RCC 7860 (cell line): ENCODE measurements around the gene FOXD4L1.
"Not testable (repeated sequence)": the region's sequence is repeated elsewhere in the genome, so short reads cannot be mapped to it uniquely, and the experiment has no call there.

ENCODE experiments used
- DNase-seq: peaks from one replicate; pipeline ENCODE4 v3.0.0-alpha.2; 2015; ENCODE audit warnings: low spot score
- FAIRE-seq: peaks from 2 replicates; lab custom pipeline; 2012; peaks lifted over from hg19 to GRCh38; lab: Jason Lieb, UNC

Gene FOXD4L1

GRCh38 chr2:113498365-113498764 lies at the start of gene FOXD4L1:
TSS of gene FOXD4L1 (plus strand) at chr2:113498665. CDS start at chr2:113499257, 592 bp downstream.
- FAIRE-seq, DNase-seq: not testable (repeated sequence)

- FAIRE-seq = not testable (repeated sequence)
Observed at GRCh38 chr2:113465770-113466169, 32.7 kb upstream of the FOXD4L1 start.

DNA sequence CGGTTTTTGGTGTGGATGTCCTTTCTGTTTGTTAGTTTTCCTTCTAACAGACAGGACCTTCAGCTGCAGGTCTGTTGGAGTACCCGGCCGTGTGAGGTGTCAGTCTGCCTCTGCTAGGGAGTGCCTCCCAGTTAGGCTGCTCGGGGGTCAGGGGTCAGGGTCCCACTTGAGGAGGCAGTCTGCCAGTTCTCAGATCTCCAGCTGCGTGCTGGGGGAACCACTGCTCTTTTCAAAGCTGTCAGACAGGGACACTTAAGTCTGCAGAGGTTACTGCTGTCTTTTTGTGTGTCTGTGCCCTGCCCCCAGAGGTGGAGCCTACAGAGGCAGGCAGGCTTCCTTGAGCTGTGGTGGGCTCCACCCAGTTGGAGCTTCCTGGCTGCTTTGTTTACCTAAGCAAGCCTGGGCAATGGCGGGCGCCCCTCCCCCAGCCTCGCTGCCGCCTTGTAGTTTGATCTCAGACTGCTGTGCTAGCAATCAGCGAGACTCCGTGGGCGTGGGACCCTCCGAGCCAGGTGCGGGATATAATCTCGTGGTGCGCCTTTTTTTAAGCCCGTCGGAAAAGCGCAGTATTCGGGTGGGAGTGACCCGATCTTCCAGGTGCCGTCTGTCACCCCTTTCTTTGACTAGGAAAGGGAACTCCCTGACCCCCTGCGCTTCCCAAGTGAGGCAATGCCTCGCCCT lies 21.6 kb upstream of the FOXD4L1 start:
- FAIRE-seq, DNase-seq: not testable (repeated sequence)

More at GRCh38 chr2:113465770-113466169, 32.7 kb upstream of the FOXD4L1 start:
- not testable (repeated sequence) for DNase-seq

- DNase-seq, FAIRE-seq: not testable (repeated sequence)
Observed at GRCh38 chr2:113496527-113496926, 1.9 kb upstream of the FOXD4L1 start.

- FAIRE-seq, DNase-seq: not testable (repeated sequence)
Observed at GRCh38 chr2:113499019-113499885, 787 bp downstream of the FOXD4L1 start.

DNA sequence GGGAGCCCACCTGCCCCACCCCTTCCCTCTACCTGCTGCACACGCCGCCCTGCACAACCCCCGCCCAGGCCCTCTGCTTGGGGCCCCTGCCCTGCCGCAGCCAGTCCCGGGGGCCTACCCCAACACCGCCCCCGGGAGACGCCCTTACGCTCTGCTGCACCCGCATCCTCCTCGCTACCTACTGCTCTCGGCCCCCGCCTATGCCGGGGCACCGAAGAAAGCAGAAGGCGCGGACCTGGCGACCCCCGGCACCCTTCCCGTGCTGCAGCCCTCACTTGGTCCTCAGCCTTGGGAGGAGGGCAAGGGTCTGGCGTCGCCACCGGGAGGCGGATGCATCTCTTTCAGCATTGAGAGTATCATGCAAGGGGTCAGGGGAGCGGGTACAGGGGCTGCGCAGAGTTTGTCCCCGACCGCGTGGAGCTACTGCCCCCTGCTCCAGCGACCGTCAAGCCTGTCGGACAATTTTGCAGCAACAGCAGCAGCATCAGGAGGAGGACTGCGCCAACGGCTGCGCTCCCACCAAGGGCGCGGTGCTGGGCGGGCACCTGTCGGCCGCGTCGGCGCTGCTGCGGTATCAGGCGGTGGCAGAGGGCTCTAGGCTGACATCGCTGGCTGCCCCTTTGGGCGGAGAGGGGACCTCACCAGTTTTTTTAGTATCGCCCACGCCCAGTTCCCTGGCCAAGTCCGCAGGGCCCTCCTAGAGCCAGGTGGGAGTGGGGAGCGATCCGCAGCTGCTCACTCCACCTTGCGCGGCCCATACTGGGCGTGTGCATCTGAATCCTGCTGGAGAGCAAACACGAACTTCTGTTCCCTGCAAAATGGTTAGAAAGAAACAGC lies 1.6 kb downstream of the FOXD4L1 start:
- DNase-seq, FAIRE-seq: not testable (repeated sequence)

GRCh38 chr2:113500723-113501038 lies 2.2 kb downstream of the FOXD4L1 start:
- not testable (repeated sequence) for DNase-seq, FAIRE-seq

DNA sequence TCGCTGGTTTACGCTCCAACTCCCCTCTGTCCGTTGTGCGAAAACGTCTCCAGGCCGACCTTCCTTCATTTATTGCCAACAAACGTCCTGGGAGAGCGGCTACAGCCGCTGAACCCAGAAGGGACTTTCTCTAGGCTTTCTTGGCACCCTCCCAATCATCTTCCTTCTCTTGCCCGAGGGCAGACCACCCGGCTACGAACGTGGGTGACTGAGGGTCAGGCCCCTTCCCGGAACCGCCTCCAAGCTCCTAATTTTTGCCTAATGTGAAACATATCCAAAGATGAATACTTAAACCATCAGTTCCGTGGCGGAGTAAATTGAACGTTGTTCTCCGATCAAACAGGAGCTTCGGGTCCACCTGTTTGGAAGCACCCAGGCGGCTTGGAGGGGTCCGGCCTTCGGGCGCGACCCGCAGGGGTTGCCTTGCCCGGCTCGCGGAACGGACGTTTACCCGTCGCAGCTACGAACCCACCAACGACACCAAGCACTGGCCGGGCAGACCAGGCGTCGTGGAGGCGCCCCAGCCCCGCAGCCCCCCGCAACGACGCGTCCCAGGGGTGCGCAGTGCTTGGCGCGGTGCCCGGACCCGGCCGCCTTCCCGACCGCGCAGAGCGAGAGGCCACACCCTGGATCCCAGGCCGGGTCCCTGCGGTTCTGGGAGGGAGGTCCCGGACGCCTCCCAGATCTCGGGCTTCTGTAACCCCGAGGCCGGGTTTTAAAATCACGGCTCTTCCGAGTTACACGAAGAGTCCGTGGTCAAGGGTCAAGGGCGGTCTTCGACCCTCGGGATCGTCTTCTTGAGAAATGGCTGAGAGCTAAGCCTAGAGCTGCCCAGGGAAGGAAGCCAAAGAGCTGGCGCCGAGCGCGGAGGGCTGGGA lies 4.0 kb downstream of the FOXD4L1 start:
- not testable (repeated sequence) for DNase-seq, FAIRE-seq

- FAIRE-seq = not testable (repeated sequence)
Observed at GRCh38 chr2:113503094-113504042, 4.9 kb downstream of the FOXD4L1 start.

DNA sequence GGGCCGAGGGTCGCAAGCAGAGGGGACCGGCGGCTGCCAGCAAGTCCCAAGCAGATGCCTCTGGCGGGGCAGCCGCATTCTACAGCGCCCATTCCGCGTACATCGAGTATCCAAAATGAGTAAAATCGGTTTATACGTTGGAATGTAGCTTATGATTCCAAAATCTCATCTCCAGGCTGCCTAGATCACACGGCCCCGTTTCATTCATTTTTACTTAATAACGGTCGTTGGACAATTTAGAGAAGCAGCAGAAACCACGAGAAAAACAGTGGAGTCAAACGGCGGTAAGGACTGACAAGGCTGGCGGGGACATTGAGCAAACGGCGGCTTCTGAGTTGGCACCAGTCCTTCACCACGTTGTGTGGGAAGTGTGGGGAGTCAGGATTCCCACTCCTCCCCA lies 5.6 kb downstream of the FOXD4L1 start:
- DNase-seq, FAIRE-seq: not testable (repeated sequence)

More at GRCh38 chr2:113503094-113504042, 4.9 kb downstream of the FOXD4L1 start:
- DNase-seq = not testable (repeated sequence)

DNA sequence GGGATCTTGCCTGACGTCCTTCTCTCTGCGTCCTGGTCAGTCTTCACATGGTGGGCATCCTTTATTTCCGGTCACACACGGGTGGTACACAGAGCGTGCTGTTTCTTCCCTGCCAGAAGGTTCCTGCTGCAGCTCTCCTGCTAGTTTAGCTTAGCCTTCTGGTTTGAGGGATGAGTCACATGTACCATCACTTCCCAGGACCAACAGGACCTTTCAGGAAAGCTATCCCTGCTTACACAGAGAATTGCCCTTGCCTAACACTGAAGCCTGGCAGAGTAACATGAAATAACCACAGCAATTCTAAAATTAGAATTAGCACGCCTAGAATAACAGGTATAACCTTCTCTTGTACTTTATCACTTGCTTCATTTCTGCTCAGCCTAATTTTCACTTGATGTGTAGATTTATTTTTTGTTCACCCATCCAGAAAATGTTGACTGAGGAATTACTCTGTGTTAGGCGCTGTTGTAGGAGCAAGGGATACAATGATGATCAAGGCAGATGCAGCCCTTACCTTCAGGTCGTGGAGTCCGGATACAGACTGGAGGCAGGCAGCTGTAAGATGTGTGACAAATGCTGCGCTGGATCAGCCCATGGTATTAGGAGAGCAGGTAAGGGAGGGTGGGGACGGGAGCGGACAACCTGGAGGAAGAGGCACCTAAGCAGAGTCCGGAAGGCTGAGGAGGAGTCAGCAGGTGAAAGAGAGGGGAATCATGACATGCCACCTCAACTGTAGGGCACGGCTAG lies 9.1 kb downstream of the FOXD4L1 start:
- not testable (repeated sequence) for FAIRE-seq, DNase-seq

GRCh38 chr2:113508187-113508586 lies 9.7 kb downstream of the FOXD4L1 start:
- not testable (repeated sequence) for DNase-seq, FAIRE-seq

DNA sequence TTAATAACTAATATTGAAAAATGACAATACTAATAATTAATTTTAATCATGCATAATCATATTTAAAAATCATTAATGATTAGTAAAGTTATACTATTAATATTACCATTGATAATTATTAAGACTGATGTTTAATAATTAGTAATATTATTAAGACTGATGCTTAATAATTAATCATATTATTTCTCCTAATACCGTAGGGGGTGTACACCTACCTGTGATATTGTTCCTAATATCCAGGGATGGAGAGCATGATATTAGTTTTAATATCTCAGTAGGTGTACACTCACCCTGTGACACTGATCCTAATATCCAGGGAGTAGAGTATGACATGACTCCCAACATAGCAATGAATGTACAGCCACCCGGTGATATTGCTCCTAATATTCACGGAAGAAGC lies 12.4 kb downstream of the FOXD4L1 start:
- FAIRE-seq = peak; percentile 63
- not testable (repeated sequence) for DNase-seq

GRCh38 chr2:113511859-113512258 lies 13.4 kb downstream of the FOXD4L1 start:
- FAIRE-seq, DNase-seq: not testable (repeated sequence)

GRCh38 chr2:113515457-113515856 lies 17.0 kb downstream of the FOXD4L1 start:
- FAIRE-seq, DNase-seq: not testable (repeated sequence)

DNA sequence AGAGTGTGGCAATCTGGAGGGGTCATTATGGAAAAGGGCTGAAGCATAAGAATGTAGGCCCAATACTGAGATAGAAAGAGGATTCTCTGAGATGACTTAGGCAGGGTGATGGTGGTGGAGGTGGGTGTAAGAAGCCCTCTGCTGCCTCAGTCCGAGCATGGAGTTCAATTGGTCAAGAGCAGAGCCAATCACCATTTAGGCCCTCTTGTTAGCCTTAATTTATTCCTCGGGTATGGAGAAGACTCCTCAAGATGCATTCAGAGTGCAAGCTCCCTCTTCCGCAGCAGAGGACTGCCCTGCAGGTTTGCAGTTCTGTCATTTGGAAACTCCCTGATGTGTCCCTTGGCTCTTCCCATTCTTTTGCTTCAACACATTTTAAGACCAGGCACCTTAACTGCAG lies 17.5 kb downstream of the FOXD4L1 start:
- not testable (repeated sequence) for DNase-seq, FAIRE-seq

- not testable (repeated sequence) for FAIRE-seq, DNase-seq
Observed at GRCh38 chr2:113517025-113517424, 18.6 kb downstream of the FOXD4L1 start.

DNA sequence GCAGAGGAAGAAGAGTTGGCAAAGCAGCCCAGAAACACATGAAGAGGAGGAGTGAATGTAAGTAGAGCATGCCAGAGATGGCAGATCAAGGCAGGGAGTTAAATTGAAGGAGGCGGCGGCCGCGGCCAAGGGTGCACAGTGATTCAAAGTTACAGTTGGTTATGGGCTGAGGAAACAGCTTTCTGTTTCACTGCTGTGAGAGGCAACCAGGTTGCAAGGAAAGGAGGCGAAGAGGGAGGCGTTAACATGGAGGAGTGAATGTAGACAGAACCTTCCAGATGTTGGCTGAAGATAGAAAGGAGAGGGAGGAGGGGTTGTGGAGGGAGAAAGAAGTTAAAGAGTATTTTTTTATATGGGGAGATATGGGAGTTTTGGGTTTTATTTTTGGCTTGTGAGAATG lies 22.4 kb downstream of the FOXD4L1 start:
- not testable (repeated sequence) for DNase-seq, FAIRE-seq
